Measurements from ENCODE around the gene COX14.

COX14 gene

DNA sequence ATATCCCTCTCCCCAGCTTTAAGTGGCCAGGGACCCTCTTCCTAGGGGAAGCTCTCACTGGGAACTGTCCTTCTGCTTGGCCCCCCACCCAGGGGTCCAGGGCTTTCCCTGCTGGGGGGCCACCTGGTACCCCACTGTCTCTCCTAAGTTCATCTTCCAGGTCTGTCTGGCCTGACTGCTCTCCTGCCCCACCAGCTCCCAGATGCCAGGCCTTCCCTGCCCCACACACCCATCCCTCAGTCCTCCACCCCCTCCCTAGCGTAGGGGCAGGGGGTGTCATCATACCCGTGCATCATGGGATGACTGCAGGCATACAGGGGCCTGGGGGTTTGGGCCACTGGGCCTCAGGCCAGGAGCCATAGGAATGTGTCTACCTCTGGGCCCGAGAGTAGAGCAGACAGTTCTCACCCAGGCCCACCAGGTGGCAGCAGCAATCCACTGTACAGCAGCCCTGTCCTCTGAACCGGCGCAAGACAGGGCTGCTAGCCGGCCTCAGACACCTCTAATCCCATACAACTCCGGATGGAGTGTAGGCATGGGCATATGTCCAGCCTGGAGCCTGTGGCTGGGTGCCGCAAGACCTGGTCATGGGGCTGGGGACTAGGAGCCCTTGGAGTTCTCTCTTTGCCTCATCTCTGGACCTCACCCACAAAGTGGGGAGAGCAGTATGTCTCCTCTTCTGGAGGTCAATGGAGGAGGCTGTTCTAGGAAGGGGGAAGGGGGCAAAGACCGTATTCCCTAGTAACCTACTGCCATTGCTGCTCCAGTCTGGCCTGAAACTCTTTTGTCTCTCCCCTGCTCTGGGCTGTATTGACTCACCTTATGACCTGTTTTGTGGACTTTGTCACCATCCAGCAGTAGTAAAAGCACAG is 36.9 kb upstream of the COX14 start:
- no peak for DNase-seq (ENCODE audit: low read depth, low spot score)
- POLR2A ChIA-PET = no interaction called here
- H3K4me3 ChIP-seq (ENCODE audit: low read depth, low read length) = no peak overlapping the region
- TF ChIP-seq, protein P1, sequence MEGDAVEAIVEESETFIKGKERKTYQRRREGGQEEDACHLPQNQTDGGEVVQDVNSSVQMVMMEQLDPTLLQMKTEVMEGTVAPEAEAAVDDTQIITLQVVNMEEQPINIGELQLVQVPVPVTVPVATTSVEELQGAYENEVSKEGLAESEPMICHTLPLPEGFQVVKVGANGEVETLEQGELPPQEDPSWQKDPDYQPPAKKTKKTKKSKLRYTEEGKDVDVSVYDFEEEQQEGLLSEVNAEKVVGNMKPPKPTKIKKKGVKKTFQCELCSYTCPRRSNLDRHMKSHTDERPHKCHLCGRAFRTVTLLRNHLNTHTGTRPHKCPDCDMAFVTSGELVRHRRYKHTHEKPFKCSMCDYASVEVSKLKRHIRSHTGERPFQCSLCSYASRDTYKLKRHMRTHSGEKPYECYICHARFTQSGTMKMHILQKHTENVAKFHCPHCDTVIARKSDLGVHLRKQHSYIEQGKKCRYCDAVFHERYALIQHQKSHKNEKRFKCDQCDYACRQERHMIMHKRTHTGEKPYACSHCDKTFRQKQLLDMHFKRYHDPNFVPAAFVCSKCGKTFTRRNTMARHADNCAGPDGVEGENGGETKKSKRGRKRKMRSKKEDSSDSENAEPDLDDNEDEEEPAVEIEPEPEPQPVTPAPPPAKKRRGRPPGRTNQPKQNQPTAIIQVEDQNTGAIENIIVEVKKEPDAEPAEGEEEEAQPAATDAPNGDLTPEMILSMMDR (IDR thresholded peaks at IDR 0.05; ENCODE audit: insufficient read depth, low read length, missing control alignments) = peak; percentile 89
- CTCF ChIA-PET = interaction anchor here (0.6 to 22.9 kb wide), 36 partner anchors 9 to 912 kb away, joined by 3 to 1042 read pairs (median 4); partner anchors contain the start of genes AQP5, AQP6, COX14 and SMARCD1

DNA sequence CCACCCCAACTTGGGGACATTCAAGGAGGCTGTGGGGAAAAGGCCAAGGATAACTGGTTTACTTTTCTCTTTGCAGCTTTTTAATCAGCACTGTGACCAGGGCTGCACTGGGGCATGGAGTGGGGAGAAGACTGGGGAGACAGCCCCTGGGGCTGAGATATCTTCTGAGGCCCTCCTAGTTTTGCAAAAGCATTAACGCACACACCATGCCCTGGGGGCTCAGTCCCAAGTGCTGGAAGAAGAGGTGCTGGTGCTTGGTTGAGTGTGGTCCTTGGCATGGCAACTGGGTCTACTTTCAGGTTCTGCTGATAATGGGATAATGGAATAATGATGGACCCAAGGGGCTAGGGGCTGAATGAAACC is 36.2 kb upstream of the COX14 start:
- H3K4me3 ChIP-seq (ENCODE audit: low read depth, low read length) = no peak overlapping the region
- TF ChIP-seq, protein P1 (IDR thresholded peaks at IDR 0.05; ENCODE audit: insufficient read depth, low read length, missing control alignments) = no peak
- CTCF ChIA-PET = interaction anchor here (1.1 to 22.9 kb wide), 10 partner anchors 9 to 660 kb away, joined by 3 to 1042 read pairs (median 20); partner anchors contain the start of genes AQP5, AQP6 and SMARCD1
- POLR2A ChIA-PET = no interaction called here
- no peak for DNase-seq (ENCODE audit: low read depth, low spot score)

DNA sequence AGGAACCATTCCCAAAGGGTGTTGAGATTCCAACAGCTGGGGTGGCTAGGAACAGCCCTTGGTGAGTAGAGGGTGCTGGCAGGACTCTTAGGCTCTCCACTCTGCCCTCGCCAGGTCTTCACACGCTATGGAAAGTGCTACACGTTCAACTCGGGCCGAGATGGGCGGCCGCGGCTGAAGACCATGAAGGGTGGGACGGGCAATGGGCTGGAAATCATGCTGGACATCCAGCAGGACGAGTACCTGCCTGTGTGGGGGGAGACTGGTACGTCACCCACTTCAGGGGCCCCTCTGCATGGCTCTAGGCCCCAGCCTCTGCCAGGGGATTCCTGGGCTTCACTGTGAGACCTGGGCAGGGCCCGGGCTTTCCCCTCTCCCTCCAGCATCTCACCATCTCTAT is 34.9 kb upstream of the COX14 start:
- no peak for DNase-seq (ENCODE audit: low read depth, low spot score)
- H3K4me3 ChIP-seq (ENCODE audit: low read depth, low read length) = no peak overlapping the region
- ChIA-PET POLR2A (no interaction called here), CTCF (interaction anchor here (0.9 to 22.9 kb wide), 8 partner anchors 9 to 238 kb away, joined by 3 to 1042 read pairs (median 20); partner anchors contain the start of genes AQP5, AQP6 and SMARCD1)
- TF ChIP-seq, protein P1 (IDR thresholded peaks at IDR 0.05; ENCODE audit: insufficient read depth, low read length, missing control alignments) = no peak

DNA sequence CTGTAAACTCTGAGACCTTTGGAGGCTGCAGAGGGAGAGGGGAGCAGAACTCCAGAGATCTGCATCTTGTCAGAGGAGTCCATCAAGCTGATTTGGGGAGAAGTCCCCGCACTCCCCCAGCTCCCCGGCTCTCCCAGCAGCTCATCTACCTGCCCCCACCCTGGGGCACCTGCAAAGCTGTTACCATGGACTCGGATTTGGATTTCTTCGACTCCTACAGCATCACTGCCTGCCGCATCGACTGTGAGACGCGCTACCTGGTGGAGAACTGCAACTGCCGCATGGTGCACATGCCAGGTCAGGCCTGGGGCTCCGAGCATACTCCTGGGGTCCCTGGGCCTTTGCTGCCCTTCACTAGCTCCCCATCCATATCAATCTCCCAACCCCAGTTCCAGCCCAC is 33.8 kb upstream of the COX14 start:
- H3K4me3 ChIP-seq (ENCODE audit: low read depth, low read length) = no peak overlapping the region
- POLR2A ChIA-PET = interaction anchor here (0.6 kb wide), 1 partner anchor 68 kb away, joined by 3 read pairs; no protein-coding TSS in a partner anchor
- TF ChIP-seq, protein P1 (IDR thresholded peaks at IDR 0.05; ENCODE audit: insufficient read depth, low read length, missing control alignments) = no peak
- CTCF ChIA-PET = interaction anchor here (0.8 to 22.9 kb wide), 7 partner anchors 8 to 235 kb away, joined by 3 to 1042 read pairs (median 6); partner anchors contain the start of genes AQP5 and AQP6
- no peak for DNase-seq (ENCODE audit: low read depth, low spot score)

DNA sequence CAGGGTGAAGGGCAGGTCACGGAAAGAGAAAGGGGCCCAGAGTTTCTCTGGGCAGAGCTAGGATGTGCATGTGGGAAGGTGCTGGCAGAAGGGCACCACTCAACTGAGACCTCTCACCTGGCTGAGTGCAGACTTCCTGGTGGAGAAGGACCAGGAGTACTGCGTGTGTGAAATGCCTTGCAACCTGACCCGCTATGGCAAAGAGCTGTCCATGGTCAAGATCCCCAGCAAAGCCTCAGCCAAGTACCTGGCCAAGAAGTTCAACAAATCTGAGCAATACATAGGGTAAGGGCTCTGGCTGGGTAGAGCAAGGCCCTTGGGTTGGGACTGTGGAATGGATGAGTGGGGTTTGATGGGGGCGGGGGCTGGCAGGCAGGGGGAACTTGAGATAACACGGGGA is 32.3 kb upstream of the COX14 start:
- ChIA-PET POLR2A (no interaction called here), CTCF (interaction anchor here (0.9 to 22.9 kb wide), 5 partner anchors 9 to 235 kb away, joined by 3 to 1042 read pairs (median 6); partner anchors contain the start of genes AQP5 and AQP6)
- DNase-seq (ENCODE audit: low read depth, low spot score) = no peak
- TF ChIP-seq, protein P1 (IDR thresholded peaks at IDR 0.05; ENCODE audit: insufficient read depth, low read length, missing control alignments) = no peak
- H3K4me3 ChIP-seq (ENCODE audit: low read depth, low read length) = no peak overlapping the region

Data from AG04449 (cell line).